Stimulated activated naive CD8-positive, alpha-beta T cell treated with anti-CD3 and anti-CD28 coated beads, Interleukin-15, Interleukin-2, amounts not matched to agents 100 ng/mL and 50 ng/mL, for 24 hours (primary cell): Measurements from ENCODE around the gene TTC31.
"Not testable (repeated sequence)": the region's sequence is repeated elsewhere in the genome, so short reads cannot be mapped to it uniquely, and the experiment has no call there.

Experiments
- H3K27ac Mint-ChIP-seq: one replicate; pipeline ENCODE4 v1.8.0; 2021; ENCODE audit warnings: mild to moderate bottlenecking, mixed read lengths
- H3K27me3 Mint-ChIP-seq: one replicate; pipeline ENCODE4 v1.8.0; 2021; ENCODE audit warnings: mixed read lengths
- H3K36me3 Mint-ChIP-seq: one replicate; pipeline ENCODE4 v1.8.0; 2021; ENCODE audit warnings: low read depth, mixed read lengths
- H3K4me1 Mint-ChIP-seq: one replicate; pipeline ENCODE4 v1.8.0; 2021; ENCODE audit warnings: low read depth, mixed read lengths
- H3K4me3 Mint-ChIP-seq: one replicate; pipeline ENCODE4 v1.8.0; 2021; ENCODE audit warnings: mild to moderate bottlenecking, mixed read lengths
- H3K9me3 Mint-ChIP-seq: one replicate; pipeline ENCODE4 v1.8.0; 2021; ENCODE audit warnings: mixed read lengths

The TTC31 gene

GRCh38 chr2:74447230-74447999 lies 35.5 kb upstream of the TTC31 start:
- H3K27ac Mint-ChIP-seq, result no peak overlapping the region
- H3K4me3 Mint-ChIP-seq, result no peak overlapping the region
- H3K9me3 Mint-ChIP-seq, result no peaks in the 10 kb centered on the region
- peaks cover 2% of the 10 kb centered on the region for H3K4me1 Mint-ChIP-seq
- H3K36me3 Mint-ChIP-seq, result no peaks in the 10 kb centered on the region
- H3K27me3 Mint-ChIP-seq, result peaks cover 2% of the 10 kb centered on the region

GRCh38 chr2:74448771-74449170 lies 34.1 kb upstream of the TTC31 start:
- H3K27me3 Mint-ChIP-seq, result no peaks in the 10 kb centered on the region
- no peaks in the 10 kb centered on the region for H3K36me3 Mint-ChIP-seq

GRCh38 chr2:74450570-74451190 lies 32.2 kb upstream of the TTC31 start:
- H3K9me3 Mint-ChIP-seq, result no peaks in the 10 kb centered on the region
- H3K4me1 Mint-ChIP-seq, result peaks cover 28% of the 10 kb centered on the region
- peaks cover 5% of the 10 kb centered on the region for H3K36me3 Mint-ChIP-seq
- H3K27me3 Mint-ChIP-seq, result no peaks in the 10 kb centered on the region
- H3K27ac Mint-ChIP-seq, result no peak overlapping the region
- no peak overlapping the region for H3K4me3 Mint-ChIP-seq

More at GRCh38 chr2:74448771-74449170, 34.1 kb upstream of the TTC31 start:
- no peak overlapping the region for H3K4me3 Mint-ChIP-seq
- H3K9me3 Mint-ChIP-seq, result no peaks in the 10 kb centered on the region
- peaks cover 12% of the 10 kb centered on the region for H3K4me1 Mint-ChIP-seq
- no peak overlapping the region for H3K27ac Mint-ChIP-seq

GRCh38 chr2:74454654-74455511 lies 28.0 kb upstream of the TTC31 start, which contains the start of gene INO80B:
TSS of gene INO80B (plus strand) at chr2:74455087. CDS start at chr2:74455117, 30 bp downstream.
- peak within 1 kb of the TSS; percentile 94 for H3K27ac Mint-ChIP-seq
- peaks cover 64% of the 10 kb centered on the region for H3K4me1 Mint-ChIP-seq
- H3K36me3 Mint-ChIP-seq, result peaks cover 19% of the 10 kb centered on the region
- no peaks in the 10 kb centered on the region for H3K9me3 Mint-ChIP-seq
- no peaks in the 10 kb centered on the region for H3K27me3 Mint-ChIP-seq
- peak within 1 kb of the TSS; percentile 96 for H3K4me3 Mint-ChIP-seq

GRCh38 chr2:74457129-74457548 lies 25.7 kb upstream of the TTC31 start:
- Mint-ChIP-seq H3K4me1 (peaks cover 67% of the 10 kb centered on the region), H3K27me3 (no peaks in the 10 kb centered on the region), H3K36me3 (peaks cover 19% of the 10 kb centered on the region), H3K4me3 (peak overlapping the region; percentile 96), H3K27ac (peak overlapping the region; percentile 94), H3K9me3 (no peaks in the 10 kb centered on the region)

- H3K27ac Mint-ChIP-seq, result peak overlapping the region; percentile 98
- peaks cover 22% of the 10 kb centered on the region for H3K36me3 Mint-ChIP-seq
These were observed 25.2 kb upstream of the TTC31 start for GRCh38 chr2:74457549-74458131.

GRCh38 chr2:74458132-74458937 lies 24.5 kb upstream of the TTC31 start, which contains the start of gene WBP1:
TSS of gene WBP1 (plus strand) at chr2:74458438. CDS start at chr2:74458603, 165 bp downstream.
- Mint-ChIP-seq H3K27ac (peak within 1 kb of the TSS; percentile 98), H3K9me3 (no peaks in the 10 kb centered on the region), H3K36me3 (peaks cover 29% of the 10 kb centered on the region), H3K27me3 (no peaks in the 10 kb centered on the region), H3K4me3 (peak within 1 kb of the TSS; percentile 96), H3K4me1 (peaks cover 63% of the 10 kb centered on the region)

More at GRCh38 chr2:74457549-74458131, 25.2 kb upstream of the TTC31 start:
- Mint-ChIP-seq H3K27me3 (no peaks in the 10 kb centered on the region), H3K9me3 (no peaks in the 10 kb centered on the region), H3K4me3 (peak overlapping the region; percentile 96), H3K4me1 (peaks cover 63% of the 10 kb centered on the region)

- Mint-ChIP-seq H3K9me3 (no peaks in the 10 kb centered on the region), H3K4me1 (peaks cover 67% of the 10 kb centered on the region), H3K27me3 (no peaks in the 10 kb centered on the region), H3K36me3 (peaks cover 30% of the 10 kb centered on the region), H3K27ac (peak overlapping the region; percentile 98), H3K4me3 (peak overlapping the region; percentile 96)
These were observed 23.9 kb upstream of the TTC31 start for GRCh38 chr2:74458938-74459363.

- Mint-ChIP-seq H3K27ac (peak overlapping the region; percentile 52), H3K4me3 (peak overlapping the region; percentile 96), H3K36me3 (peaks cover 30% of the 10 kb centered on the region), H3K4me1 (peaks cover 65% of the 10 kb centered on the region)
- not testable (repeated sequence) for H3K9me3 Mint-ChIP-seq, H3K27me3 Mint-ChIP-seq
These were observed 23.3 kb upstream of the TTC31 start for GRCh38 chr2:74459503-74460118.

- H3K4me1 Mint-ChIP-seq, result peaks cover 59% of the 10 kb centered on the region
- H3K36me3 Mint-ChIP-seq, result peaks cover 27% of the 10 kb centered on the region
- H3K4me3 Mint-ChIP-seq, result peak overlapping the region; percentile 96
- H3K27me3 Mint-ChIP-seq, H3K9me3 Mint-ChIP-seq: not testable (repeated sequence)
- H3K27ac Mint-ChIP-seq, result peak overlapping the region; percentile 52
These were observed 22.7 kb upstream of the TTC31 start for GRCh38 chr2:74460187-74460586.

GRCh38 chr2:74461187-74462053 lies 21.5 kb upstream of the TTC31 start:
- Mint-ChIP-seq H3K36me3 (peaks cover 18% of the 10 kb centered on the region), H3K4me3 (no peak overlapping the region), H3K4me1 (peaks cover 53% of the 10 kb centered on the region), H3K27me3 (no peaks in the 10 kb centered on the region), H3K27ac (no peak overlapping the region), H3K9me3 (no peaks in the 10 kb centered on the region)

- Mint-ChIP-seq H3K27ac (no peak overlapping the region), H3K27me3 (no peaks in the 10 kb centered on the region), H3K4me1 (peaks cover 45% of the 10 kb centered on the region), H3K4me3 (no peak overlapping the region), H3K9me3 (no peaks in the 10 kb centered on the region), H3K36me3 (peaks cover 12% of the 10 kb centered on the region)
These were observed 20.7 kb upstream of the TTC31 start for GRCh38 chr2:74462054-74462785.
